ENCODE data around the gene ENTPD7.

Gene ENTPD7

GRCh38 chr10:99647601-99648151 is 11.6 kb upstream of the ENTPD7 start:
- DNase-seq (ENCODE audit: low read depth in 4 of 4, low spot score in 1 of 4) = no peak

GRCh38 chr10:99648717-99649116 is 10.6 kb upstream of the ENTPD7 start:
- no peak for DNase-seq (ENCODE audit: low read depth in 4 of 4, low spot score in 1 of 4)

- no peak for DNase-seq (ENCODE audit: low read depth in 4 of 4, low spot score in 1 of 4)
Observed at GRCh38 chr10:99652800-99653390, 6.4 kb upstream of the ENTPD7 start.

DNA sequence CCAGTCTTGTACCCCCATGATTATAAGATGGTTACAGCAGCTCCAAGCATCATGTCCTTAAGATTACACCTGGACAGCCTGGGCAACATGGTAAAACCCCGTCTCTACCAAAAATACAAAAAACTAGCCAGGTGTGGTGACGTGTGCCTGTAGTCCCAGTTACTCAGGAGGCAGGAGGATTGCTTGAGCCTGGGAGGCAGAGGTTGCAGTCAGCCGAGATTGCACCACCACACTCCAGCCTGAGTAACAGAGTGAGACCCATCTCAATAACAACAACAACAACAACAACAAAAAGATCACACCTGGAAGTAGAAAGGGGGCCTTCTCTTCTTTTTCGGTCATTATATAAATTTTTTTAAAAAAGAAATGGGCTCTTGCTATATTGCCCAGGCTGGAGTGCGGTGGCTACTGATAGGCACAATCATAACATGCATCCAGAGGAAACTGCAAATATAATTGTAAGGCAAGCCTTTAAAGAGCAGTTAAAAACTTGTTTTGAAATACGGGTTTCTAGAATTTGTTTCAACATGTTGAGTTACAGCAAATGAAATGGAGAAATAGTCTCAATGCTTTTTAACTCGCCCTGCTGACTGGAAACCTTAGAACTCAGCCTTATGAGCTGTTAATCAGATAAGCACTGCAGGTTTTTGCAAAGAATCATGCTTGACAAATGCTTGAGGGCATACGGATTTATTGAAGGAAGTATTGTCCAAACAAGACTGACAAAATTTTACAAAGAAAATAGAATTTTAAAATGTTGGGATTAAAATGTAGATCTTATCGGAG is 4.7 kb upstream of the ENTPD7 start:
- DNase-seq (ENCODE audit: low read depth in 4 of 4, low spot score in 1 of 4) = no peak

- DNase-seq (ENCODE audit: low read depth in 4 of 4, low spot score in 1 of 4) = no peak
Observed at GRCh38 chr10:99656199-99657064, 2.9 kb upstream of the ENTPD7 start.

DNA sequence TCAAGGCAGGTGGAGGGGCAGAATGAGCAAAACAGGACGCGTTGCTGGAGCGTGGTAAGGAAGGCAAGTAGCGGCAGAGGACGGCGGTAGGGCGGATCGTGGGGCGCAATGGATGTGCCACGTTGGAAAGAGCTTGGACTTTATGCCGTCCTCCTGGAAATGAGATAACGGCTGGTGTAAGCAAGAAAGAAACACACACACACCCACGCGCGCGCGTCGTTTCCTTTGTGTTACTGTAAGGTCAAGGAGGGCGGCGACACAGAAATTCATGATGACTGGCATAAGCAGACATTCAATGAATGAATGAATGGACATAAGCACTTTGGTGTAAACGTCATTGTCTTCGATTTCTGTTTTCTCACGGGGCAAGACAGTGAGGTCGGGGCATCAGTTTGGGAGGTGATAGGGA is 683 bp upstream of the ENTPD7 start:
- DNase-seq (ENCODE audit: low read depth in 4 of 4, low spot score in 1 of 4) = peak; percentile 25 to 47 (median 36)

GRCh38 chr10:99659868-99660366 is 608 bp downstream of the ENTPD7 start:
- no peak for DNase-seq (ENCODE audit: low read depth in 4 of 4, low spot score in 1 of 4)

DNA sequence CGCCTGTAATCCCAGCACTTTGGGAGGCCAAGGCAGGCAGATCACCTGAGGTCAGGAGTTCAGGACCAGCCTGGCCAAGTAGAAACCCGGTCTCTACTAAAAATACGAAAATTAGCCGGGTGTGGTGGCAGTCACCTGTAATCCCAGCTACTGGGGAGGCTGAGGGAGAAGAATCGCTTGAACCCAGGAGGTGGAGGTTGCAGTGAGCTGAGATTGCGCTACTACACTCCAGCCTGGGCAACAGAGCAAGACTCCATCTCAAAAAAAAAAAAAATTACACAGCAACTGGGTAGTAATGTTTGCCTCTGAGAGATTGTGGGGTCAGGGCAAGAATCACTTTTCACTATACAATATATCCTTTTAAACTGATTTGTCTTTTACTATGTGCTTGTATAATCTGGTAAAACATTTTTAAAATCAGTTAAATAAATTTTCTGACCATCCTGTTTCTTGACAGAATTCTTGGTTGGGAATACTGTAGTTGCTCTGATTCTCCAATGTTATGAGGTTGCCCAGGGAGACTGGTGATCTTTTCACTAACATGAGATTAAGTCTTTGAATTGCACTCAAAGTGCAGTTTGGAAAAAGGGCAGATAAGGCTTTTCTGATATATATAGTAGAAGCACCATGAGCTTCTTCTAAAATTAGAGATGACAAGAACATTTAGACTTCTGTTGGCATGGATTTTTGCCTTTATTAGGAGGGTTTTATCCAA is 1.5 kb downstream of the ENTPD7 start:
- DNase-seq (ENCODE audit: low read depth in 4 of 4, low spot score in 1 of 4) = no peak

DNA sequence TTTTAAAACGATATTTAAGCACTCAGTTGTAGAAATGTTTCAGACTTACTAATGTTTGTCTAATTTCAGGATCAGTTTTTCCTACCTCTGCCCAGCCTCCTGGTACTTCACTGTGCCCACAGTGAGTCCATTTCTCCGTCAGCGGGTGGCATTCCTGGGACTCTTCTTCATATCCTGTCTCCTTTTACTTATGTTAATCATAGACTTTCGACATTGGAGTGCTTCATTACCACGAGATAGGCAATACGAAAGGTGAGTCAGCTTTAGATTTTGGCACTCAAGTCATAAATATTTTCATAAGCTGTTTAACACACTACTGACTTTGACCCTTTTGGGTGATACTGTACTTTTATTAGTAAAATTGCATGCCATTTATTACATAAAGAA is 2.1 kb downstream of the ENTPD7 start:
- DNase-seq (ENCODE audit: low read depth in 4 of 4, low spot score in 1 of 4) = no peak

- no peak for DNase-seq (ENCODE audit: low read depth in 4 of 4, low spot score in 1 of 4)
Observed at GRCh38 chr10:99665304-99665703, 6.0 kb downstream of the ENTPD7 start.

DNA sequence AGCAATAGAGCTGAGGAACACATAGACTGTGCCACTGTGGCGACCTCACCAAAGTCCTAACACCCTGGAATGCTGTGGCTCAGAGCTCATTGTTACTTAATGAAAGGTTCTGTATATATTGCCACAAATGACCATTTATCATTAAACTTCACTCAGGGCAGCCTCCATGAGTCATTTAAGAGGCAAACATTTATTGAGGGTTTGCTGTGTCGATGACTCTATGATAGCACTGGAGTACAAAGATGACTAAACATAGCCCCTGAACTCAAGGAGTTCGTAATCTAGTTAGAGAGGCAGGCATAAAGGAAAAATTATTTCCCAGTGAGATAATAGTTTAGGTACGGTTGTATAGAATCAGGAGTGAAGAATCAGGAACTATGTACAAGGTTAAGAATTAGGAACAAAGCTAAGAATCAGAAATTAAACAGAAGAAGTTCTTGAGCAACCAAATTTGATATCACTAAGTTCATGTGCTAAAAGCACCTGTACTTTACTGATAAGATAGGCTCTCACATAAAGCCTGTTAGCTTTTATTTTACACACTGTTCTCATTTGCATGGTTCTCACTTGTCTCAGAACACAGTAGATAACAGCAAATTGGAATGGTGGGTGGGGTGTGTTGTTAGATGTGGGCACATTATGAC is 7.9 kb downstream of the ENTPD7 start:
- no peak for DNase-seq (ENCODE audit: low read depth in 4 of 4, low spot score in 1 of 4)

- DNase-seq (ENCODE audit: low read depth in 4 of 4, low spot score in 1 of 4) = no peak
Observed at GRCh38 chr10:99671386-99671785, 12.1 kb downstream of the ENTPD7 start.

DNA sequence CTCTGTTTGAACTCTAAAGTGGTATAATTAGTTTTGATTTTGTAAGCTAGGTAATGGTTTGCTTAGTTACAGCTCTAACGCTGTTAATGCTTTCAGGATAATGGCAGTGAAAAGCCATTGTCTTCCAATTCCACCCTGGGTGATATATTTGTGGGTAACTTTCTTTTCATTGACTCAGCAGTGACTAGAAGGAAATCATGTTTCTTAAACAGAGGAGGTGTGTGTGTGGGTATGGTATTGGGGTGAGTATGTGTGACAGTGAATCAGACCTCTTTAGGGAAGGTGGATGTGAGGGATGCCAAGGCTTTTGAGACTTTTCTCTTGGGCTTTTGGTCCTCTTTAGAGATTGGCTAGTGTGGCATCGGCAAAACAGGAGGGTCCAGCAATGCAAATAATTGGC is 13.6 kb downstream of the ENTPD7 start:
- no peak for DNase-seq (ENCODE audit: low read depth in 4 of 4, low spot score in 1 of 4)

DNA sequence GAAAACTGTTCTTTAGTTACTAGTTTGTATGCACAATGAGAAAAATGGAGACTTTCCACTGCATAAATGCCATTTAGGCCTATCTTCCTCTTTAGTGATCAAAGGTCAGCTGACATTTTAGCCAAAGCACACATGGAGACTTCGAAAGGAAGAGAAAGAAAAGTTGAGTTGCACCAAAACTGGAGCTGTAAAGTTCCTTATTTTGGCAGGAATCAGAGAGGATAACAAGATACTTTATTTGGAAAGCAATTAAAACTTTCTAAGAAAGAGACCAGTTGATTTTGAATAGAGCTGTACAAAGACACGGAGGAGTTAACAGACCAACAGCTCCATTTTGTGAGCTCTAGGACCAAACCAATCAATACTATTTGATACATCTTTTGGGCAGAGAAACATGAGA is 14.2 kb downstream of the ENTPD7 start:
- DNase-seq (ENCODE audit: low read depth in 4 of 4, low spot score in 1 of 4) = no peak

GRCh38 chr10:99674762-99675161 is 15.5 kb downstream of the ENTPD7 start:
- no peak for DNase-seq (ENCODE audit: low read depth in 4 of 4, low spot score in 1 of 4)

DNA sequence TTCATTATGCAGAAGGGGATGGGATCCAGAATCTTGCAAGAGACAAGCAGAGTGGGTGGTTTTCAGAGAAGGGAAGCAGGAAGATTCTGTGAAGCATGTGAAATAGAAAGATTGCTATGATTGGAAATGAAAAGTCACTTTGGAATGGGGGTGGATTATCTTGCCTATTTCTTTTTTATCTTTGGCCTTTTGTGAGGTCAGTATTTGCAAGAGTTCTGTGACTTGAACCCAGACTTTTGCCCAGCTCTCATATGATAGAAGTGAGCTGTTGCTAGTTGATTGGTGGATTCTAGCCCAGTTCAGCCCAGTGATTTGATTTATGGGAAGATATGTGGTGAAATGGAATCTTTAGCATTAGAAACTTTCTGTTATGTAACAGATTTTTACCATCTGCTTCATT is 17.1 kb downstream of the ENTPD7 start:
- no peak for DNase-seq (ENCODE audit: low read depth in 4 of 4, low spot score in 1 of 4)

GRCh38 chr10:99676895-99677294 is 17.6 kb downstream of the ENTPD7 start:
- no peak for DNase-seq (ENCODE audit: low read depth in 4 of 4, low spot score in 1 of 4)

- DNase-seq (ENCODE audit: low read depth in 4 of 4, low spot score in 1 of 4) = no peak
Observed at GRCh38 chr10:99678921-99679320, 19.6 kb downstream of the ENTPD7 start.

GRCh38 chr10:99681553-99681952 is 22.2 kb downstream of the ENTPD7 start:
- no peak for DNase-seq (ENCODE audit: low read depth in 4 of 4, low spot score in 1 of 4)

DNA sequence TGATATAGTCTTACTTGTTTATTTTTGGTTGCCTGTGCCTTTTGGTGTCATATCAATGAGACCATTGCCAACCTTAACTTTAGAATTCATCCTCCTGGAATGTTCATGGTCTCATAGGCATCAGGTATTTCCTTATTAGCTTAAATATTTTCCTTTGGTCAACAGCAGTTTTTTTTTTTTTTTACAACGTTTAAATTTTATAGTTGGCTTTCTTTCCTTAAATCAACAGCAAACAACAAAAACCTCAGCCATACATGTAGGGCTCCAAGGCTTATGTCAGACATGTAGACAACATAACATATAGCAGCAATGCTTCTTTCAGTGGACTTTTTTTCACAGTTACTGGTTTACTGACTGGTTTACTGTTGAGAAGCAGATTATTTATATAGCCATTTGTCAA is 22.7 kb downstream of the ENTPD7 start:
- no peak for DNase-seq (ENCODE audit: low read depth in 4 of 4, low spot score in 1 of 4)

All from stimulated activated CD4-positive, alpha-beta T cell treated with anti-CD3 and anti-CD28 coated beads, Interleukin-1b, Interleukin-23, amount 100 ng/mL, for 24 hours (primary cell).